ENCODE data around the gene SLC46A3.

GRCh38 chr13:28684257-28684656, 34.5 kb downstream of the SLC46A3 start:
- TF ChIP-seq MYC (IDR thresholded peaks at IDR 0.05; ENCODE audit: borderline replicate concordance, low read length) (no peak), RCOR1 (IDR thresholded peaks at IDR 0.05; ENCODE audit: low read depth, low read length) (no peak), KDM1A (IDR thresholded peaks at IDR 0.05; ENCODE audit: low read depth) (no peak), CEBPB (IDR thresholded peaks at IDR 0.05) (no peak), ESRRA (IDR thresholded peaks at IDR 0.05; ENCODE audit: borderline replicate concordance, low read length) (no peak), CHD4 (IDR thresholded peaks at IDR 0.05; ENCODE audit: borderline replicate concordance) (no peak), CTCF (IDR thresholded peaks at IDR 0.05) (no peak)
- TF ChIP-seq, protein P1, sequence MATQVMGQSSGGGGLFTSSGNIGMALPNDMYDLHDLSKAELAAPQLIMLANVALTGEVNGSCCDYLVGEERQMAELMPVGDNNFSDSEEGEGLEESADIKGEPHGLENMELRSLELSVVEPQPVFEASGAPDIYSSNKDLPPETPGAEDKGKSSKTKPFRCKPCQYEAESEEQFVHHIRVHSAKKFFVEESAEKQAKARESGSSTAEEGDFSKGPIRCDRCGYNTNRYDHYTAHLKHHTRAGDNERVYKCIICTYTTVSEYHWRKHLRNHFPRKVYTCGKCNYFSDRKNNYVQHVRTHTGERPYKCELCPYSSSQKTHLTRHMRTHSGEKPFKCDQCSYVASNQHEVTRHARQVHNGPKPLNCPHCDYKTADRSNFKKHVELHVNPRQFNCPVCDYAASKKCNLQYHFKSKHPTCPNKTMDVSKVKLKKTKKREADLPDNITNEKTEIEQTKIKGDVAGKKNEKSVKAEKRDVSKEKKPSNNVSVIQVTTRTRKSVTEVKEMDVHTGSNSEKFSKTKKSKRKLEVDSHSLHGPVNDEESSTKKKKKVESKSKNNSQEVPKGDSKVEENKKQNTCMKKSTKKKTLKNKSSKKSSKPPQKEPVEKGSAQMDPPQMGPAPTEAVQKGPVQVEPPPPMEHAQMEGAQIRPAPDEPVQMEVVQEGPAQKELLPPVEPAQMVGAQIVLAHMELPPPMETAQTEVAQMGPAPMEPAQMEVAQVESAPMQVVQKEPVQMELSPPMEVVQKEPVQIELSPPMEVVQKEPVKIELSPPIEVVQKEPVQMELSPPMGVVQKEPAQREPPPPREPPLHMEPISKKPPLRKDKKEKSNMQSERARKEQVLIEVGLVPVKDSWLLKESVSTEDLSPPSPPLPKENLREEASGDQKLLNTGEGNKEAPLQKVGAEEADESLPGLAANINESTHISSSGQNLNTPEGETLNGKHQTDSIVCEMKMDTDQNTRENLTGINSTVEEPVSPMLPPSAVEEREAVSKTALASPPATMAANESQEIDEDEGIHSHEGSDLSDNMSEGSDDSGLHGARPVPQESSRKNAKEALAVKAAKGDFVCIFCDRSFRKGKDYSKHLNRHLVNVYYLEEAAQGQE (IDR thresholded peaks at IDR 0.05) = no peak
